ENCODE measurements around the gene HMX1. TPM values are rescaled to one million over a fixed set of nuclear protein-coding genes. Genes with fewer than 3 reads are reported as not detected.

HMX1 gene
- total RNA-seq, 2 experiments from 2014 or later, result not detected

- no peaks in the 10 kb centered on the region for H3K4me1 ChIP-seq (ENCODE audit: insufficient read depth, low read length, poor library complexity, severe bottlenecking)
- H3K79me2 ChIP-seq (ENCODE audit: insufficient read depth, low read depth, low read length), result no peaks in the 10 kb centered on the region
- no peaks in the 10 kb centered on the region for H4K20me1 ChIP-seq (ENCODE audit: insufficient read depth, low read length)
- no peaks in the 10 kb centered on the region for H3K9me3 ChIP-seq (ENCODE audit: low read length)
- H3K4me2 ChIP-seq (ENCODE audit: low read length), result no peak overlapping the region
- H2AFZ ChIP-seq (ENCODE audit: low read length), result no peak overlapping the region
- no peak overlapping the region for H3K27ac ChIP-seq (ENCODE audit: low read depth, low read length, poor library complexity, severe bottlenecking)
- POLR2A ChIA-PET, result interaction anchor here (0.6 kb wide), 1 partner anchor 24 kb away, joined by 3 read pairs; no protein-coding TSS in a partner anchor
- no peaks in the 10 kb centered on the region for H3K9me2 ChIP-seq (ENCODE audit: insufficient read depth, low read length)
- no peak for DNase-seq (ENCODE audit: low spot score)
- BruUV-seq (replicated peaks), result no TSS peak
- H3K36me3 ChIP-seq (ENCODE audit: insufficient read depth, low read length), result no peaks in the 10 kb centered on the region
- TF ChIP-seq CTCF (conservative IDR thresholded peaks at IDR 0.05; ENCODE audit: low read length) (no peak), EZH2phosphoT487 (IDR thresholded peaks at IDR 0.05; ENCODE audit: borderline replicate concordance, low read depth, low read length) (no peak)
- intact Hi-C loops (cut with micrococcal nuclease; ENCODE audit: unreplicated experiment), result no loop called here
- CTCF ChIA-PET (ENCODE audit: unreplicated experiment), result no interaction called here
- H3K4me3 ChIP-seq (ENCODE audit: low read depth, low read length, poor library complexity, severe bottlenecking), result no peak overlapping the region
Measured at GRCh38 chr4:8848507-8849265, 23.0 kb downstream of the HMX1 start.

- Histone ChIP-seq H3K9me2 (ENCODE audit: insufficient read depth, low read length) (no peaks in the 10 kb centered on the region), H3K79me2 (ENCODE audit: insufficient read depth, low read depth, low read length) (no peaks in the 10 kb centered on the region), H3K4me3 (ENCODE audit: low read depth, low read length, poor library complexity, severe bottlenecking) (no peak overlapping the region), H2AFZ (ENCODE audit: low read length) (no peak overlapping the region), H3K4me1 (ENCODE audit: insufficient read depth, low read length, poor library complexity, severe bottlenecking) (no peaks in the 10 kb centered on the region), H3K4me2 (ENCODE audit: low read length) (no peak overlapping the region), H4K20me1 (ENCODE audit: insufficient read depth, low read length) (no peaks in the 10 kb centered on the region), H3K36me3 (ENCODE audit: insufficient read depth, low read length) (no peaks in the 10 kb centered on the region), H3K9me3 (ENCODE audit: low read length) (no peaks in the 10 kb centered on the region), H3K27ac (ENCODE audit: low read depth, low read length, poor library complexity, severe bottlenecking) (no peak overlapping the region)
- no peak for DNase-seq (ENCODE audit: low spot score)
- ChIA-PET POLR2A (no interaction called here), CTCF (ENCODE audit: unreplicated experiment) (no interaction called here)
- BruUV-seq (replicated peaks), result no TSS peak
- intact Hi-C loops (cut with micrococcal nuclease; ENCODE audit: unreplicated experiment), result no loop called here
- TF ChIP-seq EZH2phosphoT487 (IDR thresholded peaks at IDR 0.05; ENCODE audit: borderline replicate concordance, low read depth, low read length) (no peak), CTCF (conservative IDR thresholded peaks at IDR 0.05; ENCODE audit: low read length) (no peak)
Measured at GRCh38 chr4:8847764-8848163, 23.9 kb downstream of the HMX1 start.

DNA sequence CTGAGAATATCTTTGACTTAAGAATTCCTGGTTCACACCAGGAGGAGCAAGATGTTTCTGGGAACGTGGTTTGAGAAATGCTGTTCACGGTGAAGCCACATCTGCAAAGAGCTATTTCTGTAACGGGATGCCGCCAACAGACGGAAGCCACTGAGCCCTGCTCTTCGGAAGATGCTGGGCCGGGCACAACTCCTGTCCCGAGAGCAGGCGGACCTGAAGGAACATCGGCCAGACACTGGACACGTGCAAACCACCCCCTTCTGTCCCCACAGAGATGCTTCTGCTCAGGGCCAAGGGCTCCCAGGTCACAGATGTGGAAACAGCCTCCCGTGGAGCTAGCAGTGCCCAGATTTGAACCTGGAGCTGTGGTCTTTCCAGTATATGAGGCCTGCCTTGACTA lies 24.3 kb downstream of the HMX1 start:
- no peak for TF ChIP-seq CTCF (conservative IDR thresholded peaks at IDR 0.05; ENCODE audit: low read length)
- no peak for TF ChIP-seq EZH2phosphoT487 (IDR thresholded peaks at IDR 0.05; ENCODE audit: borderline replicate concordance, low read depth, low read length)
- Histone ChIP-seq H3K9me3 (ENCODE audit: low read length) (no peaks in the 10 kb centered on the region), H4K20me1 (ENCODE audit: insufficient read depth, low read length) (no peaks in the 10 kb centered on the region), H3K9me2 (ENCODE audit: insufficient read depth, low read length) (no peaks in the 10 kb centered on the region), H3K27ac (ENCODE audit: low read depth, low read length, poor library complexity, severe bottlenecking) (no peak overlapping the region), H3K79me2 (ENCODE audit: insufficient read depth, low read depth, low read length) (no peaks in the 10 kb centered on the region), H3K36me3 (ENCODE audit: insufficient read depth, low read length) (no peaks in the 10 kb centered on the region), H3K4me3 (ENCODE audit: low read depth, low read length, poor library complexity, severe bottlenecking) (no peak overlapping the region), H3K4me2 (ENCODE audit: low read length) (no peak overlapping the region), H2AFZ (ENCODE audit: low read length) (no peak overlapping the region), H3K4me1 (ENCODE audit: insufficient read depth, low read length, poor library complexity, severe bottlenecking) (no peaks in the 10 kb centered on the region)
- ChIA-PET CTCF (ENCODE audit: unreplicated experiment) (no interaction called here), POLR2A (no interaction called here)
- no peak for DNase-seq (ENCODE audit: low spot score)
- intact Hi-C loops (cut with micrococcal nuclease; ENCODE audit: unreplicated experiment), result no loop called here
- no TSS peak for BruUV-seq (replicated peaks)
